Loucy (cell line): ENCODE measurements around the gene RPL29.
A peak's percentile ranks its signal among the peaks of the same experiment; 100 is the strongest.

ENCODE experiments used
- H2AFZ ChIP-seq: fragments of 200-600 bp; sonication (generic); 2 replicates; pipeline ENCODE4 v1.6.0; 2016; ENCODE audit warnings: antibody characterized with exemption, mild to moderate bottlenecking, low read length, moderate library complexity
- H3F3A ChIP-seq: fragments of 200-600 bp; 2 replicates; pipeline ENCODE4 v1.6.0; 2016; ENCODE audit warnings: antibody characterized with exemption, low read depth, mild to moderate bottlenecking
- H3K27me3 ChIP-seq: fragments of 200-600 bp; sonication (generic); 2 replicates; pipeline ENCODE4 v1.6.1; 2014; ENCODE audit warnings: low read length, mild to moderate bottlenecking; ENCODE audit not compliant: insufficient read depth, poor library complexity, severe bottlenecking
- H3K36me3 ChIP-seq: fragments of 200-600 bp; sonication (generic); 2 replicates; pipeline ENCODE4 v1.6.1; 2016; ENCODE audit warnings: low read length; ENCODE audit not compliant: insufficient read depth
- H3K4me1 ChIP-seq: fragments of 200-600 bp; sonication (generic); 2 replicates; pipeline ENCODE4 v1.5.1; 2014; ENCODE audit warnings: low read length, mild to moderate bottlenecking; ENCODE audit not compliant: insufficient read depth, poor library complexity, severe bottlenecking
- H3K4me2 ChIP-seq: fragments of 200-600 bp; sonication (generic); 2 replicates; pipeline ENCODE4 v1.6.0; 2014; ENCODE audit warnings: antibody characterized with exemption, low read length, low read depth, mild to moderate bottlenecking; ENCODE audit not compliant: poor library complexity, severe bottlenecking
- H3K4me3 ChIP-seq: fragments of 200-600 bp; sonication (generic); 2 replicates; pipeline ENCODE4 v1.5.1; 2014; ENCODE audit warnings: low read length, mild to moderate bottlenecking, mixed read lengths; ENCODE audit not compliant: poor library complexity, severe bottlenecking
- H3K79me2 ChIP-seq: fragments of 200-600 bp; sonication (generic); 2 replicates; pipeline ENCODE4 v1.6.1; 2014; ENCODE audit warnings: low read length; ENCODE audit not compliant: insufficient read depth
- H3K9ac ChIP-seq: fragments of 200-600 bp; sonication (generic); 2 replicates; pipeline ENCODE4 v1.6.0; 2014; ENCODE audit warnings: mild to moderate bottlenecking, low read depth, low read length, moderate library complexity; ENCODE audit not compliant: poor library complexity, severe bottlenecking
- H3K9me2 ChIP-seq: fragments of 200-600 bp; sonication (generic); replicated peaks from 2 replicates; pipeline ENCODE4 v1.6.1; 2016; ENCODE audit warnings: low read depth, low read length, mixed read lengths
- H3K9me3 ChIP-seq: fragments of 200-600 bp; sonication (generic); 2 replicates; pipeline ENCODE4 v1.6.1; 2014; ENCODE audit warnings: mild to moderate bottlenecking, antibody characterized with exemption, low read length, low read depth; ENCODE audit not compliant: insufficient read depth
- H4K20me1 ChIP-seq: fragments of 200-600 bp; sonication (generic); 2 replicates; pipeline ENCODE4 v1.6.0; 2014; ENCODE audit warnings: antibody characterized with exemption, low read length, mild to moderate bottlenecking; ENCODE audit not compliant: insufficient read depth, poor library complexity, severe bottlenecking
- EZH2phosphoT487 ChIP-seq: fragments of 200-600 bp; IDR thresholded peaks from 2 replicates; pipeline ENCODE4 v1.6.1; 2018; ENCODE audit warnings: antibody characterized with exemption, mild to moderate bottlenecking, moderate library complexity, borderline replicate concordance
- TF ChIP-seq, protein P1 (sequence below): fragments of 200-600 bp; sonication (generic); conservative IDR thresholded peaks from 2 replicates; pipeline ENCODE4 v1.5.1; 2014; ENCODE audit warnings: mild to moderate bottlenecking, antibody characterized with exemption, low read length

The RPL29 gene

DNA sequence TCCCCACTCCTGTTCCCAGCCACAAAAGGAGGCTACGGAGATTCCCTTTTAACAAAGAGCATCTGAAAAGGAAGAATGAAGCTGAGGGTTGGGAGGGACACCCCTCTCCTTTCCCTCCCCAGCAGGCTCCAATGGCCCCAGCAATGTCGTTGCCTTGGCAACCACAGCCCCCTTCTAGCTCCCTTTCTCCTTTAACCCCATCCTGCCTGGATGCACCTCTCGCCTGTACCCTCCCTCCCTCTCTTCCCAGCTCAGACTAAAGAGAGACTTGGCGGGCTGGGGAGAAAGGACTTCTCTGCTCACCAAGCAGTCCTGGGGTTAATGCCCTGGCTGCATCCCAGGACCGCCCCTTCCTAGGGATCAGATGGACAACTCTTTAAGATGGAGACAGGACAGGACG lies 7.1 kb upstream of the RPL29 start:
- H4K20me1 ChIP-seq, result no peaks in the 10 kb centered on the region
- H2AFZ ChIP-seq, result no peak overlapping the region
- H3K4me1 ChIP-seq, result peaks cover 15% of the 10 kb centered on the region

DNA sequence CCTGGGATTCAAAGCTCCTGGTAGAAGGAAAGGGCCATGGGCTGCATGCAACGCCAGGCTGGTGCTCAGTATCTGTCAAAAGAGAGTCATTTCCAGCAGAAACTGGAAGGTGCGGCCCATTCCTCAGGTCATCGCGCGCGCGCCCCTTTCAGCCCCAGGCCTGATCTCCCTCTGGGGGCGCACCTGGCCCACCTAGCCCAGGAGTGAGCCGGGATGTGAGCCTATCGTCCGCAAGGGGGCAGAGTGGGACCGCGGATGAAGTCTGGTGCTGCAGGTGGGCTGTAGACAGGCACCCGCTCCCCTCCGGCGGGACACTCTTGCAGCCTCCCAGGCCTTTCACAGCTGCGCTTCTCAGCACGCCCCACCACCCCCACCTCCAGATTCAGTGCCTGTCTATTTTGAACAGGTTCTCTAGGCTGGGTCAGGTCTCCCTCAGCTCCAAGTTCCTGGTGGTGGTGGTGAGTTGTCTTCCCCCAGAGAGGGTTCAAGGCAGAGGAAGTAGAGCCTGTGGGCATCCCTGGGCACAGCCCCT lies 5.8 kb upstream of the RPL29 start:
- TF ChIP-seq, protein P1, sequence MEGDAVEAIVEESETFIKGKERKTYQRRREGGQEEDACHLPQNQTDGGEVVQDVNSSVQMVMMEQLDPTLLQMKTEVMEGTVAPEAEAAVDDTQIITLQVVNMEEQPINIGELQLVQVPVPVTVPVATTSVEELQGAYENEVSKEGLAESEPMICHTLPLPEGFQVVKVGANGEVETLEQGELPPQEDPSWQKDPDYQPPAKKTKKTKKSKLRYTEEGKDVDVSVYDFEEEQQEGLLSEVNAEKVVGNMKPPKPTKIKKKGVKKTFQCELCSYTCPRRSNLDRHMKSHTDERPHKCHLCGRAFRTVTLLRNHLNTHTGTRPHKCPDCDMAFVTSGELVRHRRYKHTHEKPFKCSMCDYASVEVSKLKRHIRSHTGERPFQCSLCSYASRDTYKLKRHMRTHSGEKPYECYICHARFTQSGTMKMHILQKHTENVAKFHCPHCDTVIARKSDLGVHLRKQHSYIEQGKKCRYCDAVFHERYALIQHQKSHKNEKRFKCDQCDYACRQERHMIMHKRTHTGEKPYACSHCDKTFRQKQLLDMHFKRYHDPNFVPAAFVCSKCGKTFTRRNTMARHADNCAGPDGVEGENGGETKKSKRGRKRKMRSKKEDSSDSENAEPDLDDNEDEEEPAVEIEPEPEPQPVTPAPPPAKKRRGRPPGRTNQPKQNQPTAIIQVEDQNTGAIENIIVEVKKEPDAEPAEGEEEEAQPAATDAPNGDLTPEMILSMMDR, result peak; percentile 99
- no peak for TF ChIP-seq EZH2phosphoT487
- Histone ChIP-seq H3K4me1 (peaks cover 12% of the 10 kb centered on the region), H2AFZ (peak overlapping the region; percentile 93), H3K4me3 (peak overlapping the region; percentile 22), H3K4me2 (peak overlapping the region; percentile 36), H3K9ac (no peak overlapping the region), H3K27me3 (no peaks in the 10 kb centered on the region), H3K9me2 (no peaks in the 10 kb centered on the region), H3F3A (no peaks in the 10 kb centered on the region), H3K79me2 (no peaks in the 10 kb centered on the region), H3K9me3 (no peaks in the 10 kb centered on the region), H3K36me3 (no peaks in the 10 kb centered on the region), H4K20me1 (no peaks in the 10 kb centered on the region)

More for the DNA sequence above, 7.1 kb upstream of the RPL29 start:
- Histone ChIP-seq H3K36me3 (no peaks in the 10 kb centered on the region), H3K9me2 (no peaks in the 10 kb centered on the region), H3K9me3 (no peaks in the 10 kb centered on the region), H3K9ac (no peak overlapping the region), H3K4me3 (no peak overlapping the region), H3F3A (no peaks in the 10 kb centered on the region), H3K4me2 (no peak overlapping the region), H3K27me3 (no peaks in the 10 kb centered on the region), H3K79me2 (no peaks in the 10 kb centered on the region)
- TF ChIP-seq, protein P1, result no peak
- no peak for TF ChIP-seq EZH2phosphoT487

DNA sequence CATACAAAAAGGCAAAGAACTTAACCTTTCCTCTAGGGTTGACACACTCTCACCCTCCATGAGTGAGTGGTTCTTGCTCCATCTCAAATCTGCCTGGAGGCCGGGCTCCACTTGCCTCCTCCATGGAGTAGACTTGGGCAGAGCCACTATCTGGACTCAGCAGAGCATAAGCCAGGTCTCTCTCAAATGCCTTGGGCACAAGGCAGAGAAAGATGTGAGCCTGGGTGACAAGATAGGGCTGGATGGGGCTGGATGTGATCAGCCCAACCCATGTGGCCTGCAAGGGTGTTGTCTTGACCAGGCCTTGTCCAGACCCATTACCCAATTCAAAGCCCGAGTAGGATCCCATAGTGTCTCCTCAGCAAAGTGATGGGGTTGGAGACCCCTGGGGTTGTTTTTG lies 4.2 kb upstream of the RPL29 start:
- Histone ChIP-seq H3K4me2 (no peak overlapping the region), H3K4me1 (peaks cover 11% of the 10 kb centered on the region), H4K20me1 (peaks cover 8% of the 10 kb centered on the region), H3K79me2 (peaks cover 9% of the 10 kb centered on the region), H3K27me3 (peaks cover 9% of the 10 kb centered on the region), H3K36me3 (peaks cover 6% of the 10 kb centered on the region; the same call in 1 of the 2 replicates), H3K9ac (no peak overlapping the region), H2AFZ (no peak overlapping the region), H3K9me3 (no peaks in the 10 kb centered on the region), H3F3A (no peaks in the 10 kb centered on the region), H3K9me2 (no peaks in the 10 kb centered on the region), H3K4me3 (no peak overlapping the region)
- no peak for TF ChIP-seq EZH2phosphoT487
- TF ChIP-seq, protein P1, result no peak
